Effector CD4-positive, alpha-beta T cell (primary cell): Measurements from ENCODE around the gene RUNX1.

Experiments
- DNase-seq: peaks from one replicate; pipeline ENCODE4 v3.0.0-alpha.2; 2020

RUNX1 gene

GRCh38 chr21:34768326-34768725 is 280.8 kb downstream of the RUNX1 start:
- no peak for DNase-seq

- no peak for DNase-seq
These were observed 282.2 kb downstream of the RUNX1 start for GRCh38 chr21:34766862-34767261.

GRCh38 chr21:34765619-34766018 is 283.5 kb downstream of the RUNX1 start:
- DNase-seq, result no peak

GRCh38 chr21:34764715-34765284 is 284.3 kb downstream of the RUNX1 start:
- no peak for DNase-seq

- DNase-seq, result no peak
These were observed 286.3 kb downstream of the RUNX1 start for GRCh38 chr21:34762786-34763185.

- DNase-seq, result no peak
These were observed 287.3 kb downstream of the RUNX1 start for GRCh38 chr21:34761758-34762330.

GRCh38 chr21:34754690-34755647 is 294.1 kb downstream of the RUNX1 start:
- DNase-seq, result no peak

GRCh38 chr21:34748862-34749261 is 300.2 kb downstream of the RUNX1 start:
- no peak for DNase-seq

GRCh38 chr21:34745557-34746255 is 303.4 kb downstream of the RUNX1 start:
- peak; percentile 25 for DNase-seq

- no peak for DNase-seq
These were observed 304.3 kb downstream of the RUNX1 start for GRCh38 chr21:34744801-34745200.

GRCh38 chr21:34743831-34744230 is 305.3 kb downstream of the RUNX1 start:
- no peak for DNase-seq

GRCh38 chr21:34743285-34743684 is 305.8 kb downstream of the RUNX1 start:
- DNase-seq, result no peak

GRCh38 chr21:34740198-34740597 is 308.9 kb downstream of the RUNX1 start:
- no peak for DNase-seq
